GM06990 (cell line): ENCODE results near the gene PPARG.

Source experiments
- DNase-seq: peaks from one replicate; pipeline ENCODE4 v3.0.0-alpha.2; 2011; ENCODE audit not compliant: insufficient read length; ENCODE audit errors: extremely low read depth
- H3K27me3 ChIP-seq: replicated peaks from 2 replicates; pipeline ENCODE4 v1.6.0; 2011; ENCODE audit warnings: low read length; ENCODE audit not compliant: control insufficient read depth, insufficient read depth
- H3K36me3 ChIP-seq: 2 replicates; pipeline ENCODE4 v1.5.1; 2011; ENCODE audit warnings: low read length; ENCODE audit not compliant: control insufficient read depth, insufficient read depth
- H3K4me3 ChIP-seq: replicated peaks from 2 replicates; pipeline ENCODE4 v1.5.1; 2011; ENCODE audit warnings: low read depth, mild to moderate bottlenecking, control low read depth, low read length
- CTCF ChIP-seq: IDR thresholded peaks from 2 replicates; pipeline ENCODE4 v1.5.1; 2011; ENCODE audit warnings: low read length, control low read depth, mild to moderate bottlenecking, inconsistent platforms; ENCODE audit not compliant: insufficient read depth, poor library complexity, severe bottlenecking

The PPARG gene

GRCh38 chr3:12289524-12289923 is 654 bp downstream of the PPARG start:
- H3K4me3 ChIP-seq, result no peak overlapping the region
- no peaks in the 10 kb centered on the region for H3K36me3 ChIP-seq
- TF ChIP-seq CTCF, result no peak
- H3K27me3 ChIP-seq, result no peaks in the 10 kb centered on the region; the same call in 1 of the 2 replicates
- DNase-seq, result no peak

GRCh38 chr3:12292770-12293169 is 3.9 kb downstream of the PPARG start:
- Histone ChIP-seq H3K27me3 (no peaks in the 10 kb centered on the region; the same call in 1 of the 2 replicates), H3K4me3 (no peak overlapping the region), H3K36me3 (no peaks in the 10 kb centered on the region)
- no peak for TF ChIP-seq CTCF
- DNase-seq, result no peak

GRCh38 chr3:12294885-12295580 is 6.2 kb downstream of the PPARG start:
- no peak for TF ChIP-seq CTCF
- DNase-seq, result no peak
- Histone ChIP-seq H3K4me3 (no peak overlapping the region), H3K36me3 (no peaks in the 10 kb centered on the region), H3K27me3 (no peaks in the 10 kb centered on the region)

- Histone ChIP-seq H3K4me3 (no peak overlapping the region), H3K36me3 (no peaks in the 10 kb centered on the region), H3K27me3 (no peaks in the 10 kb centered on the region)
- no peak for DNase-seq
- TF ChIP-seq CTCF, result no peak
Observed at GRCh38 chr3:12296511-12296910, 7.6 kb downstream of the PPARG start.

GRCh38 chr3:12299026-12299425 is 10.2 kb downstream of the PPARG start:
- no peaks in the 10 kb centered on the region for H3K36me3 ChIP-seq
- no peak for DNase-seq
- H3K4me3 ChIP-seq, result no peak overlapping the region
- no peak for TF ChIP-seq CTCF
- no peaks in the 10 kb centered on the region; the same call in 1 of the 2 replicates for H3K27me3 ChIP-seq

GRCh38 chr3:12300137-12300536 is 11.3 kb downstream of the PPARG start:
- H3K36me3 ChIP-seq, result no peaks in the 10 kb centered on the region
- no peak for DNase-seq
- H3K27me3 ChIP-seq, result no peaks in the 10 kb centered on the region; the same call in 1 of the 2 replicates
- no peak overlapping the region for H3K4me3 ChIP-seq
- no peak for TF ChIP-seq CTCF
